AG09319 (cell line): Measurements from ENCODE around the gene MAST3.
A peak's percentile ranks its signal among the peaks of the same experiment; 100 is the strongest.
"Not testable (repeated sequence)": the region's sequence is repeated elsewhere in the genome, so short reads cannot be mapped to it uniquely, and the experiment has no call there.

Experiments
- DNase-seq: peaks from one replicate; pipeline ENCODE4 v3.0.0-alpha.2; 2010; ENCODE audit warnings: low read depth; ENCODE audit errors: extremely low read depth
- CTCF ChIP-seq: IDR thresholded peaks from 2 replicates; pipeline ENCODE4 v1.5.1; 2011; ENCODE audit warnings: low read depth, mild to moderate bottlenecking, inconsistent platforms, low read length, moderate library complexity

MAST3 gene

GRCh38 chr19:18155095-18156087, 57.8 kb downstream of the MAST3 start:
- DNase-seq = no peak
- no peak for TF ChIP-seq CTCF

GRCh38 chr19:18156268-18156667, 58.7 kb downstream of the MAST3 start:
- DNase-seq = no peak
- no peak for TF ChIP-seq CTCF

DNA sequence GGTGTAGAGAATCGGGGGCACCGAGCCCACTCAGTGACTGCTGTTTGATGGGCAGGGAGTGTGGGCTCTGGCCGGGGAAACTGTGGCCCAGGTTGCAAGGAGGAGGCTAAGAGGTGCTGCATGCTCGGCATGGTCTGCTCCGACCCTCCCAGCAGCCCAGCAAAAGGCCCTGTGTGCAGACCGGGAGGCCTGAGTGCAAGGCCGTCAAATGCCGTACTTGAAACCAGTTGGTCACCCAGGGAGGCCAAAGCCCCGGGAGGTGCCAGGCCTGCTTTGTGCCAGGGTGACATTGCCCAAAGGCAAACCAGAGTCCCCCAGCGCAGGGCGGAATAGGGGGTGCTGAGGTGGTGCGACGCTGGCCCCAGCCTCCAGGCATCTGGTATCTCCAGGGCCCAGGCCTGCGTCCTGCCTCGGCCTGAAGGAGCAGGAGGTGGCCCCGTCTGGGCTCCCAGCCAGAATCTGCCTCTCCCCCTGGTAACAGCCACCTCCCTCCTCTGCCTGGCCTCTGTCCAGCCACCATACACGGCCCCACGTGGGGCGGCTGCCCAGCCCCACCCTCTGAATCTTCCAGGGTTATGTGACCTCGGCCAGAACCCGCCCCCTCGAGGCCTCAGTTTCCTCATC, 59.4 kb downstream of the MAST3 start:
- peak; percentile 59 for DNase-seq
- TF ChIP-seq CTCF = no peak

DNA sequence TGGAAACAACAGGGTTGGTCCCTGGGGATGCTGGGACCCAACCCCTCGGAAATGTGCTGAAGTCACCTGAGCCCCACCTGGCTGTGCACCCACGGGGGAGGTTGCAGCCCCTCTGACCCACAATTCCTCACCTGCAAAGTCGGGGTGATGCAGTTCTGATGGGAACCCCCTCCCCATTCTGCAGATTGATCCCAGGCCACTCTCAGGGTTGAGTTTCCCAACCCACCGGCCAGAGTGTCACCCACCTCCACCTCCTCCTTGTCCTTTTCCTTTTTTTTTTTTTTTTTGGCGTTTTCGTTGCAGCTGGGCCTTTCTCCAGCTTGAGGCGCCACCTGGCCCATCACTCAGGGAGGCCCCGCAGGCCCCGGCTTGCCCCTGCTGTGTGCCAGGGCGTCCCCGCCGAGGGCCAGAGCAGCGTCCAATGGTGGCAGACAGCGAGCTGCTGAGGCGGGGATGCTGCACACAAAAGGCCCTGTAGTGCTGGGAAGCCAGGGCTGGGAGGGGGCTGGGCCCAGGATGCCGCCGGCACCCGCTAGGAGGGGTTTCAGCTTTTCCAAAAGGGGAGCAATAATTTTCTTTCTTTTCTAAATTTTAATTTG, 60.0 kb downstream of the MAST3 start:
- no peak for TF ChIP-seq CTCF
- no peak for DNase-seq

- DNase-seq = no peak
- no peak for TF ChIP-seq CTCF
These were observed 60.9 kb downstream of the MAST3 start for GRCh38 chr19:18158467-18158866.

DNA sequence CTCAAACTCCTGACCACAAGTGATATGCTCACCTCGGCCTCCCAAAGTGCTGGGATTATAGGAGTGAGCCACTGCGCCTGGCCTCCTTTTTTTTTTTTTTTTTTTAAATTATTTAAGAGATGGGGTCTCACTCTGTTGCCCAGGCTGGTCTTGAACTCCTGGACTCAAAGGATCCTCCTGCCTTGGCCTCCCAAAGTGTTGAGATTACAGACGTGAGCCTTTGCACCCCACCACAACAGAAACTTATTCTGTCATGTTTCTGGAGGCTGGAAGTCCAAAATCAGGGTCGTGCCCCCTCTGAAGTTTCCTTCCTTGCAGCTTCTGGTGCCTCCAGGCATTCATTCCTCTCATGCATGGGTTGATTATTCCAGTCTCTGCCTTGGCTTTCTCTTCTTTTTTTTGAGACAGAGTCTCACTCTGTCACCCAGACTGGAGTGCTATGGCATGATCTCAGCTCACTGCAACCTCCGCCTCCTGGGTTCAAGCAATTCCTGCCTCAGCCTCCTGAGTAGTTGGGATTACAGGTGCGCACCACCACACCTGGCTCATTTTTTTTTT, 61.6 kb downstream of the MAST3 start:
- DNase-seq = not testable (repeated sequence)

DNA sequence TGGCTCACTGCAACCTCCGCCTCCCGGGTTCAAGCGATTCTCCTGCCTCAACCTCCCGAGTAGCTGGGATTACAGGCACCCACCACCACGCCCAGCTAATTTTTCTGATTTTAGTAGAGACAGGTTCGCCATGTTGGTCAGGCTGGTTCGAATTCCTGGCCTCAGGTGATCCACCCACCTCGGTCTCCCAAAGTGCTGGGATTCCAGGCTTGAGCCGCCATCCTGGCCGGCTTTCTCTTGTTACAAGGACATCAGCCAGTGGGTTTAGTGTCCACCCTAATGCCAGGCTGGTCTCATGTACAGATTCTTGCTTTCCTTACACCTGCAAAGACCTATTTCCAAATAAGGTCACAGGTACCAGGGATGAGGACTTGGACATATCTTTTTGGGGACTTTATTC, 62.2 kb downstream of the MAST3 start:
- no peak for TF ChIP-seq CTCF
- DNase-seq = no peak
